NCI-H526 (cell line): ENCODE data around the gene LBHD2.

Experiments
- DNase-seq, 2 experiments: peaks; one replicate each; lab custom pipeline; 2025; lab: John Stamatoyannopoulos, UW

Gene LBHD2

DNA sequence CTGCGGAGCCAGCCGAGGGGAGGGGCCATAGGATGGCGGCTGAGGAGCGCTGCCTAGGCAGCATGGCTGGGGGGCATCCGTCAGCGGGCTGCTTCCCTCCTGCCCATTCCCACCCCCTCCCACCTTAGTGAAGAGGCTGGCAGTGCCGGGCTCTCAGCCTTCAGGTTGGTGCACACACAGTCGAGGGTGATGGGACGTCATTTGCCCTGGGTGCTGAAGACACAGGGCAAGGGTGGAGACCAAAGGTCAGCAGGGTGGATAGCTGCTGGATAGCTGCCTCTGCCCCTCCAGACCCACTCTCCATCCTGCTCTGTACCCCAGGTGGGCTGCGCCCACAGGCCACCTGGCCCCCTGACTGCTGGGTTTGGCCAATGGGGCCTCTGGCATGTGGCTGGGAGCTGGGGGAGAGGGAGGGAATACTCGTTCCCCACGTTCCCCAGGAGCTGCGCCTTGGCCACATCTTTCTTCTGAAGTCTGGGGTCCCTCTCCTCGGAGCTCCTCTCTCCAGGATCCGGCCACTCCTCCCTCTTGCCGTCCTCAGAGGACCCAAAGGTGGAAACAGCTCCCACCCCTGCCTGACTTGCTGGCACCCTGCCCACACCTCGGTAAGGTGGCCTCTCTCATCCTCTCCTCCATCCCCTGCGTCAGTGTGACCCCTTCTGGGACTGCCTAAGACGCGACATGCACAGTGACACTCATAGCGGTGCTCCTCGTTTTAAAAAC is 15.5 kb upstream of the LBHD2 start:
- DNase-seq, result no peak

DNA sequence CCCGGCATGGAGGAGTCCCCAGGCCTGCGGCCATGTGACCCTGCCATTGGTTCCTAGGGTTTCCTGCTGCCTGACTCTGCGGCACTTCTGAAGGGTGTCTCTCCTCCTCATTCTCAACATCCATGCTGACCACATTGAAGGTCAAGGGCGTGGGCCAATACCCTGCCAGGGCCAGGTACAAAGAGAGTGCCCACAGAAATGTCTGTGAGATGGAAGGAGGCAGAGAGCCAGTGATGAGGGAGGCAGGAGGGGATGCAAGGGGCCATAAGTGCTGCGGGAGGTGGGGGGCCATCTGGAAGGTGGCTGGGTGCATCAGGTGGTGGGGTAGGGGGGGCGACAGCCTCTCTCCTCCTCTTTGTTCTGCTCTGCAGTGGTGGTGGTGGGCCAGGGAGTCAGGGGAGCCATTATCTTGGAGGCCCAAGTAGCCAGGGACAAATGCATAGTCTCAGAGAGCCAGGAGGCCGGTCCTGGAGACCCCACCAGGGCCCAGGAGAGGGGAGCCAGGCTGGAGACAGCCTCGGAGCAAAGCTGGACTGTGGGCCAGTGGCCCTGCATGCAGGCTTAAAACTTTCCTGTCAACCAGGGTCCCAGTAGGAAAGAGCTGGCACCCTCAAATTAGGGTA is 13.6 kb upstream of the LBHD2 start:
- DNase-seq, result no peak

DNA sequence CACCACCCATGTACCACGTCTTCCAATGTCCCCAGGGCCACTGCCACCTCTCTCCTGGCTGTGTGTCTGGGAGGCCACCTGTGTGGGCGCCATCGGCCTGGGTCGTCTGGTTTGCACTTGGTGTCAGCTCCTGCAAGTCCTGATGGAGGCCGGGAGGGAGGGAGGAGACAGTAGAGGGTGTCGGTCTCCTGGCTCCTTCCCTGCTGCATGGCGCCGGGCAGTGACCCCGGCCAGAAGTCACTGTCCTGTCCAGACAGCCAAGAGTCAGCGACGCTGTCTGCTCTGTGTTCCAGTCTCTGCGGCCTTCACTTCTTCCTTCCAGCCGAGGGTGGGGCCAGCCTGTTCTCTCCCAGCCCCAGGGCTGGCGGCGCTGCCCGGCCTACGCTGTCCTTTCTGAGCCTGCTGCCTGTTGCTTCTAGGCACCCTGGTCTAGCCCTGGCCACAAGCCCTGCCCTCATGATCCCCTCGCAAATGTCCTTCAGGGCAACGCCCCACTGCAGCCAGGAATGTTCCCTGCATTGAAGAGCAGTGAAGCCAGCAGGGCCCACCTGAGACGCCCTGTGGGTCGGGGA is 13.0 kb upstream of the LBHD2 start:
- DNase-seq, result no peak

- no peak for DNase-seq
These were observed 12.3 kb upstream of the LBHD2 start for GRCh38 chr14:103071544-103072251.

- peak in 1 of 2 experiments; percentile 36 for DNase-seq
These were observed 11.2 kb upstream of the LBHD2 start for GRCh38 chr14:103072595-103073366.

- DNase-seq, result no peak
These were observed 10.6 kb upstream of the LBHD2 start for GRCh38 chr14:103073367-103073875.

GRCh38 chr14:103073876-103074728 is 9.9 kb upstream of the LBHD2 start:
- no peak for DNase-seq

DNA sequence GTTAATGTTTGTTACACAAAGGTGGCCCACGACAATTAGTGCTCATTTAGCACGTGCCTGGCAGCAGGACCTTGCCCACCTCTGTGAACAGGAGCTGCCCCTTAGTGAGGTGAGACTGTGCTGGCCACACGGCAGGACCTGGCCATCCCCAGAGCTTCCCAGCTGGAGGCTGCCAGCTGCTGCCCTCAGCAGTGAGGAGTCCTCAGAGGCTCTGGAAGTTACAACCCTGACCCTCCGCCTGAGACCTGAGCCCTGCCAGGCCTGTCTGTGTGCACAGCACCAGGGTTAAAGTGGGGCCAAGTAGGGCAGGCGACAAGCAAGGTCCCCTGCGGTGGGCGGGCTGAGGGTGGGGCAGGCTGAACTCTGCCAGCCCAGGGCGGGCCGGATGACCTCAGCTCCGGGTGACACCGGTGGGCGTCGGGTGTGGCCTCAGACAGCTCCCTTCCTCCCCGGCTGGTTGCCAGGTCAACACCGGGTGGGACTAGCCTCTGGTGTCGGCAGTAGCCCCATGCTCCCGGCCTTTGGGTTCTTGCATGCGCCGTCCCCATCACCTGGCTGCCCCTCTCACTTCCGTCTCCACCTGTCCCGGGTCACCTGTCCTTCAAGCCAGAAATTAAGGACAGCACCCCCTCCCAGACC is 9.2 kb upstream of the LBHD2 start:
- DNase-seq, result no peak

GRCh38 chr14:103078420-103078749 is 5.6 kb upstream of the LBHD2 start:
- DNase-seq, result peak; percentile 78 to 92

DNA sequence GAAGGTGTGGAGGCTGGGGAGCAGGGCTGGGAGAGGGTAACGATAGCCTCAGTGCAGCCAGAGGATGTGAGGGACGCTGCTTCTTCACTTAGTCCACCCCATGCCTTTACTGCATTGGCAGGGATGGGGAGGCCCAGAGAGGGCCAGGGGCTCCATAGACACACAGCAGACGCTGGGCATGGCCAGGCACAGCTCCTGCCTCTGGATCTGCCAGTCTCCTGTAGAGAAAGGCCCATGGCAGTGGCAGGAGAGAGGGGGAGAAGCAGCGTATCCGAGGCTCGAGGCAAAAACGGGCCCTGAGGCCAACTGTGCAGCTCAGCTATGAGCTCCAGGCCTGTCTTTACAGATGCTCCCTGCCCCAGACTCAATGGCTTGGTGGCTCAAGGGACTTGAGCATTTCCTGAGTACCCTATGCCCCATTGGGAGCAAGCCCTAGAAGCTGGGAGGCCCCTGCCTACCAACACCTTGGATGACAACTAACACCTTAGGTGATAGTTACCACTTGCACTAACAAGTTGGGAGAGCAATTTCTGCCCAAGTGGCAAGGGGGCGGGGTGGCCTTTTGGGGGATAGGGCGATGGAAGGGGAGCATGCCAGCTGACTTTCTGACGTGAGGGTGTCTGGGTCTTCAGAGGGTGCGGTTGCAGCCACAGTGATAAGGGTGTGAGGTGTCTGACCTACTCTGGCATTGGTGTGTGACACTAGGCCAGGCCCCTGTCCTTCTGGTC is 5.0 kb upstream of the LBHD2 start:
- no peak for DNase-seq

DNA sequence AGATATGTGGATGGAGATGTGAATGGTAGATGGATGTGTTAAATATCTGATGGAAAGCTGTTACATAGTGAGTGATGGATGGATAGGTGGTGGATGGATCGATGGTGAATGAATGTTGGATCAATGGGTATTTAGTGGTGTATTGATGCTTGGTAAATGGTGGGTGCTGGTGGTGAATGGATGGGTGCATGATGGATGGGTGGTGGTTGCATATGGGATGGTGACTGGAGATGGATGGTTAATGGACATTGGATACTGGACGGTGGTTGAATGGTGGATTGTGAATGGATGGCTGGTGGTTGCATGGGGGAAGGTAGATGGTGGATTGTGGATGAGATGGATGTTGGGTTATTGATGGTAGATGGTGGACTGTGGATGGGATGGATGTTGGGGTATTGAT is 2.1 kb upstream of the LBHD2 start:
- DNase-seq, result no peak

GRCh38 chr14:103085106-103086091 is 1.4 kb downstream of the LBHD2 start:
- DNase-seq, result no peak

GRCh38 chr14:103086771-103087342 is 2.8 kb downstream of the LBHD2 start:
- no peak for DNase-seq

DNA sequence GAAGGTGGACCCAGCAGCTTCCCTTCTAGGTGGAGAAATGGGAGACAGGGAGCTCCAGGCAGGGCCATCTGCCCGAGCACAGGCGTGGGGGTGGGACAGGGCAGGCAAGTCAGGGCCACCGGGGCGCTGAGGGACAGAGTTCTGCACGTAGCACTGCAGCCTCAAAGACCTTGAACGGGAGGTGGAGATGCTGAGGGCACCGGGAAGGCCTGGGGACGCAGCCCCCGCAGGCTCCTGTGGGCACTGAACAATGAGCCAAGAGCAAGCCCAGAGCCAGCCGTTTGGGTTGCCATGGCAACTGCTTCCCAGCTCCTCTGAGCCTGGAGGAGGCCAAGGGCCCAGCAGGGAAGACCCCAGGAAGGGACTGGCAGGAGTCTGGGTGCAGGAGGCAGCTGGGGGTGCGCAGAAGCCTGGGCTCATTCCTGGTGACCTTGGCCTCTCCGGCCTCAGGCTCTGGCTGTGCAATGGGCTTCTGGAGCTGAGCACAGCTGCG is 3.4 kb downstream of the LBHD2 start:
- DNase-seq, result peak in 1 of 2 experiments; percentile 32

- no peak for DNase-seq
These were observed 4.9 kb downstream of the LBHD2 start for GRCh38 chr14:103088921-103089320.

- no peak for DNase-seq
These were observed 5.7 kb downstream of the LBHD2 start for GRCh38 chr14:103089386-103090335.

DNA sequence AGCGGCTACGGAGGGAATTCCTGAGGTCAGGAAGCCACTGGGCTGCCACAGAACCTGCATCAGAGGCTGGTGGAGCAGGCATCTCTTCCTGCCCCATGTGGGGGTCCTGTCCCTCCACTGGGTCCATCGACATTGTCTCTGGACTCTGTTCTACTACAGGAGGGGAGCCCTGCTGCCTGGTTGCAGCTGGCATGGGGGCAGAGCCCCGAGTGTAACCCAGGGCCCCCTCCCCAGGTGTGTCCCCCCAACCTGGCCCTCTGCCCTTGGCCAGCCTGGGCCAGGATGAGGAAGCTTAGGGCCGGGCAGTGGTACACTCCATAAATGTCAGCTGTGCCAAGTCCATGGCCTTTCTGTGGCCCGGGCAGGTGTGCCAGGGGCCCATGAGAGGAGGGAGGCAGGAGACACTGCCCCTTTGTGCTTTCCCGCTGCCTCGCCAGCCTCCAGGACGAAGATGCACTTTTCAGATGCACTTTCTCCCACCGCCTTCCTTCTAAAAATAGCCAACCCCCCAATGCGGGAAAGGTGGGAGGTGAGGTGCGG is 6.5 kb downstream of the LBHD2 start:
- peak in 1 of 2 experiments; percentile 35 for DNase-seq
